Loucy (cell line): ENCODE results near the gene SLX4IP.

Experiments
- H2AFZ ChIP-seq: fragments of 200-600 bp; sonication (generic); 2 replicates; pipeline ENCODE4 v1.6.0; 2016; ENCODE audit warnings: antibody characterized with exemption, mild to moderate bottlenecking, low read length, moderate library complexity
- H3F3A ChIP-seq: fragments of 200-600 bp; 2 replicates; pipeline ENCODE4 v1.6.0; 2016; ENCODE audit warnings: antibody characterized with exemption, low read depth, mild to moderate bottlenecking
- H3K27me3 ChIP-seq: fragments of 200-600 bp; sonication (generic); 2 replicates; pipeline ENCODE4 v1.6.1; 2014; ENCODE audit warnings: low read length, mild to moderate bottlenecking; ENCODE audit not compliant: insufficient read depth, poor library complexity, severe bottlenecking
- H3K36me3 ChIP-seq: fragments of 200-600 bp; sonication (generic); 2 replicates; pipeline ENCODE4 v1.6.1; 2016; ENCODE audit warnings: low read length; ENCODE audit not compliant: insufficient read depth
- H3K4me1 ChIP-seq: fragments of 200-600 bp; sonication (generic); 2 replicates; pipeline ENCODE4 v1.5.1; 2014; ENCODE audit warnings: low read length, mild to moderate bottlenecking; ENCODE audit not compliant: insufficient read depth, poor library complexity, severe bottlenecking
- H3K4me2 ChIP-seq: fragments of 200-600 bp; sonication (generic); 2 replicates; pipeline ENCODE4 v1.6.0; 2014; ENCODE audit warnings: antibody characterized with exemption, low read length, low read depth, mild to moderate bottlenecking; ENCODE audit not compliant: poor library complexity, severe bottlenecking
- H3K4me3 ChIP-seq: fragments of 200-600 bp; sonication (generic); 2 replicates; pipeline ENCODE4 v1.5.1; 2014; ENCODE audit warnings: low read length, mild to moderate bottlenecking, mixed read lengths; ENCODE audit not compliant: poor library complexity, severe bottlenecking
- H3K79me2 ChIP-seq: fragments of 200-600 bp; sonication (generic); 2 replicates; pipeline ENCODE4 v1.6.1; 2014; ENCODE audit warnings: low read length; ENCODE audit not compliant: insufficient read depth
- H3K9ac ChIP-seq: fragments of 200-600 bp; sonication (generic); 2 replicates; pipeline ENCODE4 v1.6.0; 2014; ENCODE audit warnings: mild to moderate bottlenecking, low read depth, low read length, moderate library complexity; ENCODE audit not compliant: poor library complexity, severe bottlenecking
- H3K9me2 ChIP-seq: fragments of 200-600 bp; sonication (generic); replicated peaks from 2 replicates; pipeline ENCODE4 v1.6.1; 2016; ENCODE audit warnings: low read depth, low read length, mixed read lengths
- H3K9me3 ChIP-seq: fragments of 200-600 bp; sonication (generic); 2 replicates; pipeline ENCODE4 v1.6.1; 2014; ENCODE audit warnings: mild to moderate bottlenecking, antibody characterized with exemption, low read length, low read depth; ENCODE audit not compliant: insufficient read depth
- H4K20me1 ChIP-seq: fragments of 200-600 bp; sonication (generic); 2 replicates; pipeline ENCODE4 v1.6.0; 2014; ENCODE audit warnings: antibody characterized with exemption, low read length, mild to moderate bottlenecking; ENCODE audit not compliant: insufficient read depth, poor library complexity, severe bottlenecking
- EZH2phosphoT487 ChIP-seq: fragments of 200-600 bp; IDR thresholded peaks from 2 replicates; pipeline ENCODE4 v1.6.1; 2018; ENCODE audit warnings: antibody characterized with exemption, mild to moderate bottlenecking, moderate library complexity, borderline replicate concordance
- TF ChIP-seq, protein P1 (sequence below): fragments of 200-600 bp; sonication (generic); conservative IDR thresholded peaks from 2 replicates; pipeline ENCODE4 v1.5.1; 2014; ENCODE audit warnings: mild to moderate bottlenecking, antibody characterized with exemption, low read length

Gene SLX4IP

DNA sequence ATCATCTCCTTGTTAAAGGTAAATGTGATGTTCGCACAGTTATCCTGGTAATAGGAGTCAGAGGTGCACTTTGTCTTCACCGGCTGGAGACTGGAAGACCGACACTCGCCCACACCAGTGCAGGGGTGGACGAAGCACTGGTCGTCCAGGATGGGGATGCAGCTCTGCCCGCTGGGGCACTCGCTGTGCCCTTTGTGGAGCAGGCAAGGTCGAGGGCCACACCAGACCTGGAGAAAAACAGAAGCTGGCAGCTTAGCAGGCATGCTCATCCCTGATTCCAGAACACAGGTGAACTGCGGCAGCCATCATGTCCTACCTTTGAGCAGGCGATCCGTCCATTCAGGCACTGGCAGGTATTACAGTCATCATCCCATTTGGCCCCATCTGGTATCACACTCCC lies 206.4 kb downstream of the SLX4IP start:
- no peak overlapping the region for H3K9ac ChIP-seq
- no peak overlapping the region for H3K4me2 ChIP-seq
- TF ChIP-seq EZH2phosphoT487, result no peak
- TF ChIP-seq, protein P1, sequence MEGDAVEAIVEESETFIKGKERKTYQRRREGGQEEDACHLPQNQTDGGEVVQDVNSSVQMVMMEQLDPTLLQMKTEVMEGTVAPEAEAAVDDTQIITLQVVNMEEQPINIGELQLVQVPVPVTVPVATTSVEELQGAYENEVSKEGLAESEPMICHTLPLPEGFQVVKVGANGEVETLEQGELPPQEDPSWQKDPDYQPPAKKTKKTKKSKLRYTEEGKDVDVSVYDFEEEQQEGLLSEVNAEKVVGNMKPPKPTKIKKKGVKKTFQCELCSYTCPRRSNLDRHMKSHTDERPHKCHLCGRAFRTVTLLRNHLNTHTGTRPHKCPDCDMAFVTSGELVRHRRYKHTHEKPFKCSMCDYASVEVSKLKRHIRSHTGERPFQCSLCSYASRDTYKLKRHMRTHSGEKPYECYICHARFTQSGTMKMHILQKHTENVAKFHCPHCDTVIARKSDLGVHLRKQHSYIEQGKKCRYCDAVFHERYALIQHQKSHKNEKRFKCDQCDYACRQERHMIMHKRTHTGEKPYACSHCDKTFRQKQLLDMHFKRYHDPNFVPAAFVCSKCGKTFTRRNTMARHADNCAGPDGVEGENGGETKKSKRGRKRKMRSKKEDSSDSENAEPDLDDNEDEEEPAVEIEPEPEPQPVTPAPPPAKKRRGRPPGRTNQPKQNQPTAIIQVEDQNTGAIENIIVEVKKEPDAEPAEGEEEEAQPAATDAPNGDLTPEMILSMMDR, result no peak
- H4K20me1 ChIP-seq, result no peaks in the 10 kb centered on the region
- H3K4me3 ChIP-seq, result no peak overlapping the region
- H3K9me2 ChIP-seq, result no peaks in the 10 kb centered on the region
- no peak overlapping the region for H2AFZ ChIP-seq
- H3K79me2 ChIP-seq, result no peaks in the 10 kb centered on the region
- H3K27me3 ChIP-seq, result no peaks in the 10 kb centered on the region
- no peaks in the 10 kb centered on the region for H3K4me1 ChIP-seq
- no peaks in the 10 kb centered on the region for H3F3A ChIP-seq
- no peaks in the 10 kb centered on the region for H3K9me3 ChIP-seq
- no peaks in the 10 kb centered on the region for H3K36me3 ChIP-seq

DNA sequence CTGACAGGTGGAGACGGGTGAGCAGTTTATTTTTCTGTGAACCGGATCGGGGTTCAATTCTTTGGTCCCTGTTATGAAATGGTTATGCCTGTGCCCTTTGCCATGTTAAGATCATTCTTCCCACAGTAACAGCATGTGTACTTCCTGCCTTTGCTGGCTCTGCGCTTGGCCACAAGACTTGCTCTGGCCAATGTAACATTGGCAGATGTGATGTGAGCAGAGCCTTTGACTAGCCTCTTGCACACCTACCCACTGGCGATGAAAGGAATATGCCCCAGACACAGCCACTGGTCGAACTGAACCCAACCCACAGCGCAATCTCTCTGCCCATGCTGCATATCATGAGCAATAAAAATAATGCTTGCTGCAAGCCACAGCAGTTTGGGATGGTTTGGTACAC lies 206.8 kb downstream of the SLX4IP start:
- TF ChIP-seq EZH2phosphoT487, result no peak
- no peaks in the 10 kb centered on the region for H3K9me3 ChIP-seq

DNA sequence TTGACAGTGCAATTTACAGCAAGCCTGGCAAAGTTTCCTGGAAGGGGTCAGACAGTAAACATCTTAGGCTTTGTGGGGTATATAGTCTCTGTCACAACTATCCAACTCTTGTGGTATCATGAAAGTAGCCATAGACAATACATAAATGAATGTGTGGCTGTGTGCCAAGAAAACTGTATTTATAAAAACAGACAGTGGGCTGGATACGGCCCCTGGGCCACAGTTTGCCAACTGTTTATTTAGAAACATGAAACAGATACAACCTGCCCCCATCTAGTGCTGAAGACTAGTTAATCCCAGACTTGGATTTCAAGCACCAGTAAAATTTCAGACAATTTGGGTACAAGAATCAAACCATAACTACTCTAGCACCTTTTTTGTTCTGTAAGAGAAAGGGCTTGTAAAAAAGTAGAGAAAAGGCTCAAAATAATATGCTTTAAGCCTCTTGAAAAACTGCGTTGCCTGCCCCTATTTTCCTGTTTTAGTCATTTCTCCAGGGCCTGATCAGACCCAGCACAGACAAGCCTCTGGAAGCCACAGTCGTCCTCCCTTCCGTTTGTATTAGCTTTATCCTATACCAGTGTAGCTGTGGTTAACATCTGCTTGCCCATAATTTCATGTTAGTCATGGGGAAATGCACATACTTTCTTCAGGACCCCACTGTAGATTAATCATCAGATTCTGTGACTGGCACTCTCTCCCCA lies 207.9 kb downstream of the SLX4IP start:
- no peaks in the 10 kb centered on the region for H3K4me1 ChIP-seq
- no peaks in the 10 kb centered on the region for H4K20me1 ChIP-seq
- TF ChIP-seq, protein P1, result no peak
- TF ChIP-seq EZH2phosphoT487, result no peak
- no peaks in the 10 kb centered on the region for H3K9me3 ChIP-seq
- no peaks in the 10 kb centered on the region for H3K79me2 ChIP-seq
- no peaks in the 10 kb centered on the region for H3F3A ChIP-seq
- no peaks in the 10 kb centered on the region for H3K27me3 ChIP-seq
- no peak overlapping the region for H3K9ac ChIP-seq
- no peaks in the 10 kb centered on the region for H3K36me3 ChIP-seq
- no peaks in the 10 kb centered on the region for H3K9me2 ChIP-seq
- H3K4me3 ChIP-seq, result no peak overlapping the region
- H2AFZ ChIP-seq, result no peak overlapping the region
- H3K4me2 ChIP-seq, result no peak overlapping the region

More for the DNA sequence above, 206.8 kb downstream of the SLX4IP start:
- Histone ChIP-seq H3F3A (no peaks in the 10 kb centered on the region), H2AFZ (no peak overlapping the region), H3K27me3 (no peaks in the 10 kb centered on the region), H3K4me3 (no peak overlapping the region), H4K20me1 (no peaks in the 10 kb centered on the region), H3K4me1 (no peaks in the 10 kb centered on the region), H3K9ac (no peak overlapping the region), H3K4me2 (no peak overlapping the region), H3K36me3 (no peaks in the 10 kb centered on the region), H3K9me2 (no peaks in the 10 kb centered on the region), H3K79me2 (no peaks in the 10 kb centered on the region)

DNA sequence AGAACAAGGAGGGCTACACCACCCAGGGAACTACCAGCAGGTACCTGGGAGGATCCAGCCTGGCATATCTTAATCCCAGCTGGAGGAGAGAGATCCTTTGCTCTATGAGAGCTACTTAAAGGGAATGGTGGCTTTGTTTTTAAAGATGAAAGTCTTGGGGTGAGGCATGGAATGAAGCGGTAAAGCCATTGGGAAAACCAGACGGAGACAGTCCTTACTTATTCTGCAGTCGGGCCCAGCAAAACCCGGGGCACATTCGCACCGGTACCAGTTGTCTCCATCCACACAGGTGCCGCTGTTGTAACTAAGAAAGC lies 208.4 kb downstream of the SLX4IP start:
- Histone ChIP-seq H3K4me2 (no peak overlapping the region), H3K4me1 (no peaks in the 10 kb centered on the region)

More for the DNA sequence above, 208.4 kb downstream of the SLX4IP start:
- Histone ChIP-seq H3K36me3 (no peaks in the 10 kb centered on the region), H3F3A (no peaks in the 10 kb centered on the region), H3K9ac (no peak overlapping the region), H3K4me3 (no peak overlapping the region), H3K9me2 (no peaks in the 10 kb centered on the region), H3K79me2 (no peaks in the 10 kb centered on the region), H2AFZ (no peak overlapping the region), H3K9me3 (no peaks in the 10 kb centered on the region), H3K27me3 (no peaks in the 10 kb centered on the region), H4K20me1 (no peaks in the 10 kb centered on the region)
- TF ChIP-seq, protein P1, result no peak
- no peak for TF ChIP-seq EZH2phosphoT487
